HG02610 (cell line): ENCODE data around the gene GREM2.

ENCODE experiments used
- ATAC-seq: cut with Tn5 transposase; IDR thresholded peaks from one replicate; pipeline ENCODE4 v1.9.1; 2021; ENCODE audit warnings: mild to moderate bottlenecking, moderate library complexity; ENCODE audit not compliant: unreplicated experiment

The GREM2 gene

DNA sequence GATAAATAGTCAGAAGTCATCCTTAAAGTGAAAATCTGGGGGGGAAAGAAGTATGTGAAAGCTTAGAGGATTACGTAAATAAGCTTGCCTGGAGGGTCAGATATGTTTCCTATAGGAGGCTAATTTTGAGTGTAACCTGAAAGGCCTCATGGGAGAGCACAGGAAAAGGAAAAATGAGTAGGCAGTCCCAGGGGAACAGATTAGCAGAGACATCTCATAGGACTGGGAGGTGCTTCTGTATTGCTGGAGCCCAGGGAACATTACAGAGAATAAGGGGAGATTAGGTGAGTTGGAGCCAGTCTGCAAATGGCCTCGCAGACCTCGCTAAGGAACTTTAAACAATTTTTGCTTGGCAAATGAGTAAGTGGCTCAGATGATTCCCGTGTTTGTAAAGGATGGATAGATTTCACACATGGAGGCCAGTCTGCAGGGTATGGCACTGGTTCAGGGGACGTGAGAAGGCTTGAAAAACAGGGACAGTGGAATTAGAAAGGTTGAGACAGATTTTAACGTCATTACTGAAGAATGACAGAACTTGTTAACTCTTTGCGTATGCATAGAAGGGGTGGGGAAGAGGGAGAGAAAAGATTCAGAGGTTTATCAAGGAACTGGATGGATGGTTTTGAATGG lies 149.1 kb downstream of the GREM2 start:
- ATAC-seq: no peak

DNA sequence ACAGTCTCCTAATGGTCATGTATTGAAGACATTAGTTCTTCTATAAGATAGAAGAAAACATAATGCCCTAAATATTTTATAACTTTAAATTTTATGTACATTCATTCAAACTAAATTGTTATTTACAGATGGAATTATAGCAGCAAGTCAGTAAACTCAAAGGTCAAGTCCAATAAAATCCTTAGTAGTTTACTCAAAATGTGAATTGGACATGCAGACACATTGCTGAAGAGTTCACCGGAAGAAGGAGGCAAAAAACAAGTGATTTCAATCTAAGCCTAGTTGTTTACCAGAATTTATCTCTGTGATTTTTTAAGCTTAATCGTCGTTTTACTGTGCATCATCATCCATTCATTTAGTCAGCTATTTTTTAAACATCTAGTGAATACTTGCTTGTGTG lies 149.7 kb downstream of the GREM2 start:
- no peak for ATAC-seq

DNA sequence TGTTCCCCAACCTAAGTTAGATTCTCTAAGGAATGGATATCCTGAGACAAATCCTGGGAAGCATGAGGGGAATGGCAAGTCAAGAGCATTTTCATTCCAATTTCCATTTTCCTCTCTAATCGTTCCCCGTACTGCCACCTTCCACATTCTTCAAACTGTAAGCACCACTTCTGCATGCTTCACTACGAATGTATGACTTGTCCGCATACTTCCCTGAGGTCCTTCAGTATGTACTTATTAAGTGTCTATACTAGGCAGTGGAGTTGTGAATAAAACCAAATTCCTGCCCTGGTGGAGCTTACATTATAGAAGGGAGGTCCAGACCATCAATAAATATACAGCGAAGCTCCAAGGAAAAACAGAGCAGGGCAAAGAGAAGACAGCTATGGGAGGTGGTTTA lies 154.8 kb downstream of the GREM2 start:
- ATAC-seq: no peak

DNA sequence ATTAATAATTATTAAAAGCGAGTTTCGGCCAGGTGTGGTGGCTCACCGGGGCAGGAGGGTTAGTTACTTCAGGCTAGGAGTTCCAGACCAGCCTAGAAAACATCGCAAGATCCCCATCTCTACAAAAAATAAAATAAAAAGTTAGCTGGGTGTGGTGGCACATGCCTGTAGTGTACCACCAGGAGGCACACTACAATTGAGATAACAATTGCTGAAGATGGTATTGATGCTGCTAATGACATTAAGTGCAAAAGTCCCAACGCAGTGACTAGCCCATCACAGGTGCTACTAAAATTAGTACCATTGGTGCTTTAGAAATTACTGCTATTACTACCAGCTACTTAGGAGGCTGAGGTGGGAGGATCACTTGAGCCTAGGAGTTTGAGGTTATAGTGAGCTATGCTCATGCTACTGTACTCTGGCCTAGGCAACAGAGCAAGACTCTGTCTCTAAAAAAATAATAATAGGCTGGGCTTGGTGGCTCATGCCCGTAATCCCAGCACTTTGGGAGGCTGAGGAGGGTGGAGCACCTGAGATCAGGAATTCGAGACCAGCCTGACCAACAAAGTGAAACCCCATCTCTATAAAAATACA lies 156.6 kb downstream of the GREM2 start:
- ATAC-seq: no peak

DNA sequence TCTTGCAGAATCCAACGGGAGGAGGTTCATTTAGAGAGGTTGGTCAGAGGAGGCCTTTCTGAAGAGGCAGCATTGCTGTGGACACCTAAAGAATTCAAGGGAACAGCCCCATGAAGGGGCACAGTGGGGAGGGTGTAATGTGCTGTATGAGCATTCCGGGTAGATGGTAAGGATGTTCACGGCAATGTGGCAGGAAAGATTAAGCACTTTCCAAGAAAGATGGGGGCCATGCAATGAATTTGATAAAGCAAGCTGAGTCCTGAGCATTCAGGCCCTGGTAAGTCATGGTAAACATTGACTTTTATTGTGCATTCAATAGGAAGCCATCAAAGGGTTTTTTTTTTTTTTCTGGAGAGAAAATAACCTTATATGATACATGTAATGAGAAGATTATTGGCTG lies 166.6 kb downstream of the GREM2 start:
- no peak for ATAC-seq

DNA sequence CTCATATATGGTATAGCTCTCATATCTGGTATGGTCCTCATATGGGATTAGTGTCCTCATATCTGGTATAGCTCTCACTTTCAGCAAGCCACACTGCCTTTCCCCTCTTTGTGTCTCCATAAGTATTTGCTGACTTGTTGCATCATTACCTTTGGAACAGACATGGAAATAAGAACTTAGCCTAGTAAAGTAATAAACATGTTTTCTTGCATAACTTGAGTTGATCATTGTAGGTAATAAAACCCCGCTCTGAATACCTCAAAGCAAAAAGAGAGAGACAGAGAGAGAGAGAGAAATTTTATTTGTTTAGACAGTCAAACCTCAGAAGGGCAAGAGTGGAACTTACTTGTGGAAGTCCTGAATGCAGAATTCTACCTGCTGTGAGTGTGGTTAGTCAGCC lies 170.3 kb downstream of the GREM2 start:
- no peak for ATAC-seq
